Neural progenitor cell (in vitro differentiated cells): Measurements from ENCODE around the gene DDX20. TPM values are rescaled to one million over a fixed set of nuclear protein-coding genes. Genes with fewer than 3 reads are reported as not detected.

Experiments used
- DNase-seq: peaks from one replicate; pipeline ENCODE4 v3.0.0-alpha.2; 2016; ENCODE audit warnings: low spot score
- H2AFZ ChIP-seq: fragments of 200-600 bp; sonication (generic); replicated peaks from 2 replicates; pipeline ENCODE4 v1.6.1; 2016; ENCODE audit warnings: antibody characterized with exemption
- H3F3A ChIP-seq: fragments of 200-600 bp; sonication (generic); 2 replicates; pipeline ENCODE4 v1.6.1; 2016; ENCODE audit warnings: antibody characterized with exemption, low read depth
- H3K27ac ChIP-seq: fragments of 200-600 bp; sonication (generic); 2 replicates; pipeline ENCODE4 v1.5.1; 2016; ENCODE audit warnings: mild to moderate bottlenecking
- H3K27me3 ChIP-seq: fragments of 200-600 bp; sonication (generic); 2 replicates; pipeline ENCODE4 v1.6.1; 2016; ENCODE audit warnings: mild to moderate bottlenecking, moderate library complexity
- H3K36me3 ChIP-seq: fragments of 200-600 bp; sonication (generic); 2 replicates; pipeline ENCODE4 v1.5.1; 2016
- H3K4me1 ChIP-seq: fragments of 200-600 bp; sonication (generic); 2 replicates; pipeline ENCODE4 v1.6.1; 2016; ENCODE audit warnings: mixed run types
- H3K4me2 ChIP-seq: fragments of 200-600 bp; sonication (generic); 2 replicates; pipeline ENCODE4 v1.6.1; 2016
- H3K4me3 ChIP-seq: fragments of 200-600 bp; sonication (generic); 2 replicates; pipeline ENCODE4 v1.5.1; 2016
- H3K79me2 ChIP-seq: fragments of 200-600 bp; sonication (generic); 2 replicates; pipeline ENCODE4 v1.6.1; 2016; ENCODE audit warnings: low read depth
- H3K9ac ChIP-seq: fragments of 200-600 bp; sonication (generic); 2 replicates; pipeline ENCODE4 v1.6.1; 2016
- H3K9me3 ChIP-seq: fragments of 200-600 bp; sonication (generic); 2 replicates; pipeline ENCODE4 v1.5.1; 2016; ENCODE audit warnings: low read depth
- H4K20me1 ChIP-seq: fragments of 200-600 bp; sonication (generic); 2 replicates; pipeline ENCODE4 v1.6.1; 2016; ENCODE audit warnings: low read depth
- H3K27ac Mint-ChIP-seq: 3 replicates; pipeline ENCODE4 v1.8.0; 2021; ENCODE audit warnings: mixed read lengths
- H3K27me3 Mint-ChIP-seq: 2 replicates; pipeline ENCODE4 v1.8.0; 2022; ENCODE audit warnings: low read depth, mild to moderate bottlenecking, inconsistent platforms, moderate library complexity, mixed read lengths; ENCODE audit not compliant: insufficient read depth
- H3K36me3 Mint-ChIP-seq: 3 replicates; pipeline ENCODE4 v1.8.0; 2021; ENCODE audit warnings: mixed read lengths
- H3K4me1 Mint-ChIP-seq: 3 replicates; pipeline ENCODE4 v1.8.0; 2021; ENCODE audit warnings: mixed read lengths
- H3K4me3 Mint-ChIP-seq: 3 replicates; pipeline ENCODE4 v1.8.0; 2021; ENCODE audit warnings: mild to moderate bottlenecking, moderate library complexity, mixed read lengths
- H3K9me3 Mint-ChIP-seq: 3 replicates; pipeline ENCODE4 v1.8.0; 2020; ENCODE audit warnings: mixed read lengths
- CTCF ChIP-seq: fragments of 200-600 bp; sonication (generic); IDR thresholded peaks from 2 replicates; pipeline ENCODE4 v1.5.1; 2017; ENCODE audit warnings: antibody characterized with exemption, mild to moderate bottlenecking
- EZH2 ChIP-seq: fragments of 200-600 bp; sonication (generic); IDR thresholded peaks from 2 replicates; pipeline ENCODE4 v1.6.1; 2017; ENCODE audit warnings: antibody characterized with exemption, mild to moderate bottlenecking, moderate library complexity
- EZH2phosphoT487 ChIP-seq: fragments of 200-600 bp; sonication (generic); IDR thresholded peaks from 2 replicates; pipeline ENCODE4 v1.6.1; 2017; ENCODE audit warnings: antibody characterized with exemption
- total RNA-seq: library from RNA; depleted of rRNA; stranded (reverse); fragments of >200 nt; gene quantifications from 2 replicates; pipeline ENCODE4 v1.2.3, GENCODE V29; 2015; ENCODE audit warnings: low replicate concordance

The DDX20 gene
- total RNA-seq, 1 donor from 2014 or later: 30.4 TPM

- Mint-ChIP-seq H3K4me3 (no peak overlapping the region), H3K36me3 (peaks cover 1% of the 10 kb centered on the region), H3K27ac (no peak overlapping the region), H3K27me3 (no peaks in the 10 kb centered on the region), H3K4me1 (no peaks in the 10 kb centered on the region), H3K9me3 (no peaks in the 10 kb centered on the region)
- H3K36me3 ChIP-seq: no peaks in the 10 kb centered on the region
- no peak overlapping the region for H2AFZ ChIP-seq
- peaks cover 24% of the 10 kb centered on the region for H3F3A ChIP-seq
- DNase-seq: no peak
- H3K9ac ChIP-seq: no peak overlapping the region
- H3K79me2 ChIP-seq: no peaks in the 10 kb centered on the region
- H4K20me1 ChIP-seq: peaks cover 6% of the 10 kb centered on the region
- no peak overlapping the region for H3K4me3 ChIP-seq
- no peaks in the 10 kb centered on the region for H3K27me3 ChIP-seq
- no peak overlapping the region for H3K27ac ChIP-seq
- H3K9me3 ChIP-seq: no peaks in the 10 kb centered on the region
- H3K4me2 ChIP-seq: no peak overlapping the region
- H3K4me1 ChIP-seq: no peaks in the 10 kb centered on the region
- no peak for TF ChIP-seq CTCF
- no peak for TF ChIP-seq EZH2phosphoT487
- no peak for TF ChIP-seq EZH2
Observed at GRCh38 chr1:111709986-111710385, 45.7 kb upstream of the DDX20 start.

- peaks cover 6% of the 10 kb centered on the region for H4K20me1 ChIP-seq
- no peak overlapping the region for H2AFZ ChIP-seq
- no peak overlapping the region for H3K9ac ChIP-seq
- H3K27me3 ChIP-seq: no peaks in the 10 kb centered on the region
- Mint-ChIP-seq H3K4me3 (no peak overlapping the region), H3K27me3 (peaks cover 2% of the 10 kb centered on the region), H3K4me1 (no peaks in the 10 kb centered on the region), H3K9me3 (no peaks in the 10 kb centered on the region), H3K36me3 (peaks cover 4% of the 10 kb centered on the region), H3K27ac (no peak overlapping the region)
- peaks cover 24% of the 10 kb centered on the region for H3F3A ChIP-seq
- no peaks in the 10 kb centered on the region for H3K79me2 ChIP-seq
- H3K9me3 ChIP-seq: no peaks in the 10 kb centered on the region
- no peak for DNase-seq
- TF ChIP-seq EZH2phosphoT487 (no peak), CTCF (no peak), EZH2 (no peak)
- H3K4me3 ChIP-seq: no peak overlapping the region
- no peak overlapping the region for H3K4me2 ChIP-seq
- H3K4me1 ChIP-seq: no peaks in the 10 kb centered on the region
- no peak overlapping the region for H3K27ac ChIP-seq
- H3K36me3 ChIP-seq: no peaks in the 10 kb centered on the region
Observed at GRCh38 chr1:111716333-111716732, 39.4 kb upstream of the DDX20 start.

GRCh38 chr1:111717450-111717849, 38.3 kb upstream of the DDX20 start:
- Histone ChIP-seq H3K79me2 (no peaks in the 10 kb centered on the region), H3K4me3 (no peak overlapping the region), H3K27ac (no peak overlapping the region), H3F3A (peaks cover 24% of the 10 kb centered on the region), H3K9ac (no peak overlapping the region), H3K4me2 (no peak overlapping the region), H2AFZ (no peak overlapping the region), H4K20me1 (peaks cover 6% of the 10 kb centered on the region), H3K4me1 (no peaks in the 10 kb centered on the region), H3K36me3 (no peaks in the 10 kb centered on the region), H3K27me3 (no peaks in the 10 kb centered on the region), H3K9me3 (no peaks in the 10 kb centered on the region)
- Mint-ChIP-seq H3K36me3 (peaks cover 4% of the 10 kb centered on the region), H3K4me1 (no peaks in the 10 kb centered on the region), H3K9me3 (no peaks in the 10 kb centered on the region), H3K4me3 (no peak overlapping the region), H3K27ac (no peak overlapping the region), H3K27me3 (peaks cover 2% of the 10 kb centered on the region)
- TF ChIP-seq EZH2: no peak
- no peak for TF ChIP-seq EZH2phosphoT487
- TF ChIP-seq CTCF: no peak
- no peak for DNase-seq

- Mint-ChIP-seq H3K9me3 (no peaks in the 10 kb centered on the region), H3K4me3 (no peak overlapping the region), H3K4me1 (no peaks in the 10 kb centered on the region), H3K27ac (no peak overlapping the region), H3K27me3 (peaks cover 3% of the 10 kb centered on the region), H3K36me3 (peaks cover 4% of the 10 kb centered on the region)
- no peak overlapping the region for H3K27ac ChIP-seq
- no peaks in the 10 kb centered on the region for H3K27me3 ChIP-seq
- H4K20me1 ChIP-seq: peaks cover 6% of the 10 kb centered on the region
- H2AFZ ChIP-seq: no peak overlapping the region
- H3K9me3 ChIP-seq: no peaks in the 10 kb centered on the region
- H3K4me3 ChIP-seq: no peak overlapping the region
- H3K9ac ChIP-seq: no peak overlapping the region
- H3K79me2 ChIP-seq: no peaks in the 10 kb centered on the region
- no peak overlapping the region for H3K4me2 ChIP-seq
- H3F3A ChIP-seq: peaks cover 7% of the 10 kb centered on the region
- DNase-seq: no peak
- no peak for TF ChIP-seq EZH2phosphoT487
- TF ChIP-seq CTCF: no peak
- no peak for TF ChIP-seq EZH2
- no peaks in the 10 kb centered on the region for H3K36me3 ChIP-seq
- no peaks in the 10 kb centered on the region for H3K4me1 ChIP-seq
Observed at GRCh38 chr1:111719135-111719534, 36.6 kb upstream of the DDX20 start.
